OCI-LY1 (cell line): Measurements from ENCODE around the gene XPR1.

ENCODE experiments used
- H2AFZ ChIP-seq: fragments of 200-600 bp; sonication (generic), shearing (Covaris generic); 2 replicates; pipeline ENCODE4 v1.6.0; 2014; ENCODE audit warnings: antibody characterized with exemption, mild to moderate bottlenecking, low read length
- H3F3A ChIP-seq: fragments of 200-600 bp; sonication (generic), shearing (Covaris generic); 2 replicates; pipeline ENCODE4 v1.6.0; 2014; ENCODE audit warnings: mild to moderate bottlenecking, antibody characterized with exemption, low read length, moderate library complexity; ENCODE audit not compliant: insufficient read depth
- H3K27ac ChIP-seq: fragments of 200-600 bp; sonication (generic); 2 replicates; pipeline ENCODE4 v1.5.1; 2014; ENCODE audit warnings: low read length, mixed run types, mild to moderate bottlenecking, low read depth; ENCODE audit not compliant: poor library complexity, severe bottlenecking
- H3K27me3 ChIP-seq: fragments of 200-600 bp; sonication (generic); 2 replicates; pipeline ENCODE4 v1.6.0; 2014; ENCODE audit warnings: antibody characterized with exemption, mild to moderate bottlenecking, low read length, moderate library complexity; ENCODE audit not compliant: insufficient read depth
- H3K36me3 ChIP-seq: fragments of 200-600 bp; sonication (generic); 2 replicates; pipeline ENCODE4 v1.6.1; 2014; ENCODE audit warnings: mild to moderate bottlenecking, antibody characterized with exemption, low read length, moderate library complexity, mixed read lengths; ENCODE audit not compliant: insufficient read depth
- H3K4me1 ChIP-seq: fragments of 200-600 bp; sonication (generic); 2 replicates; pipeline ENCODE4 v1.5.1; 2014; ENCODE audit warnings: mild to moderate bottlenecking, low read length, moderate library complexity; ENCODE audit not compliant: insufficient read depth, severe bottlenecking
- H3K4me2 ChIP-seq: fragments of 200-600 bp; sonication (generic), shearing (Covaris generic); 2 replicates; pipeline ENCODE4 v1.6.1; 2014; ENCODE audit warnings: low read length
- H3K4me3 ChIP-seq: fragments of 200-600 bp; sonication (generic); 2 replicates; pipeline ENCODE4 v1.5.1; 2014; ENCODE audit warnings: low read length, low read depth, mild to moderate bottlenecking, mixed read lengths; ENCODE audit not compliant: poor library complexity, severe bottlenecking
- H3K79me2 ChIP-seq: fragments of 200-600 bp; shearing (Covaris generic); 2 replicates; pipeline ENCODE4 v1.6.1; 2016; ENCODE audit warnings: mixed run types, low read length, mixed read lengths; ENCODE audit not compliant: insufficient read depth
- H3K9ac ChIP-seq: fragments of 200-600 bp; sonication (generic), shearing (Covaris generic); 2 replicates; pipeline ENCODE4 v1.6.1; 2014; ENCODE audit warnings: mild to moderate bottlenecking, low read length, mixed read lengths
- H3K9me2 ChIP-seq: fragments of 200-600 bp; sonication (generic), shearing (Covaris generic); 2 replicates; pipeline ENCODE4 v1.6.1; 2014; ENCODE audit warnings: low read depth, mild to moderate bottlenecking, low read length, mixed read lengths
- H3K9me3 ChIP-seq: fragments of 200-600 bp; shearing (Covaris generic); 2 replicates; pipeline ENCODE4 v1.6.1; 2014; ENCODE audit warnings: low read length, mixed read lengths
- H4K20me1 ChIP-seq: fragments of 200-600 bp; sonication (generic), shearing (Covaris generic); 2 replicates; pipeline ENCODE4 v1.6.0; 2016; ENCODE audit warnings: mild to moderate bottlenecking, low read length; ENCODE audit not compliant: insufficient read depth
- EZH2 ChIP-seq: fragments of 200-600 bp; sonication (generic), shearing (Covaris generic); IDR thresholded peaks from 2 replicates; pipeline ENCODE4 v1.8.0; 2017; ENCODE audit warnings: borderline replicate concordance, mixed run types, mild to moderate bottlenecking, antibody characterized with exemption, low read length, moderate library complexity, mixed read lengths
- TF ChIP-seq, protein P1 (sequence below): fragments of 200-600 bp; sonication (generic), shearing (Covaris generic); IDR thresholded peaks from 2 replicates; pipeline ENCODE4 v1.5.1; 2017; ENCODE audit warnings: mild to moderate bottlenecking, antibody characterized with exemption, low read length, moderate library complexity, mixed read lengths

Gene XPR1

DNA sequence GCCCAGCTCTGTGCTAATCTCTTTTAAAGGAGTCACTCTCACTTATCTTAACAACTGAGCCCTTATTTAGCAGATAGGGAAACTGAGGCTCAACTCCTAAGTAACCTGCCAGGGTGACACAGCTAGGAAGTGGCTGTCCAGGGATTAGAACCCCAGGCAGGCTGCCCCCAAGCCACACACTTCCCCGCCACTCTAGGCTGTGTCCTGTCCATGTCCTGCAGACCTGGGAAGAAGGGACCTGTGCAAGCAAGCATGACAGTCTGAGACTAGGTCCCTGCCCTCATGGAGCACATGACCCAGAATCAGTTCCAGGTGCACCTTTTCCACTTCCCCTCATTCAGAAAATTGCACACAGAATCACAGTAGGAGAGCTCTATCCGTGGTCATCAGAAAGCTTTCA is 293.1 kb downstream of the XPR1 start:
- TF ChIP-seq, protein P1, sequence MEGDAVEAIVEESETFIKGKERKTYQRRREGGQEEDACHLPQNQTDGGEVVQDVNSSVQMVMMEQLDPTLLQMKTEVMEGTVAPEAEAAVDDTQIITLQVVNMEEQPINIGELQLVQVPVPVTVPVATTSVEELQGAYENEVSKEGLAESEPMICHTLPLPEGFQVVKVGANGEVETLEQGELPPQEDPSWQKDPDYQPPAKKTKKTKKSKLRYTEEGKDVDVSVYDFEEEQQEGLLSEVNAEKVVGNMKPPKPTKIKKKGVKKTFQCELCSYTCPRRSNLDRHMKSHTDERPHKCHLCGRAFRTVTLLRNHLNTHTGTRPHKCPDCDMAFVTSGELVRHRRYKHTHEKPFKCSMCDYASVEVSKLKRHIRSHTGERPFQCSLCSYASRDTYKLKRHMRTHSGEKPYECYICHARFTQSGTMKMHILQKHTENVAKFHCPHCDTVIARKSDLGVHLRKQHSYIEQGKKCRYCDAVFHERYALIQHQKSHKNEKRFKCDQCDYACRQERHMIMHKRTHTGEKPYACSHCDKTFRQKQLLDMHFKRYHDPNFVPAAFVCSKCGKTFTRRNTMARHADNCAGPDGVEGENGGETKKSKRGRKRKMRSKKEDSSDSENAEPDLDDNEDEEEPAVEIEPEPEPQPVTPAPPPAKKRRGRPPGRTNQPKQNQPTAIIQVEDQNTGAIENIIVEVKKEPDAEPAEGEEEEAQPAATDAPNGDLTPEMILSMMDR, result no peak
- no peak for TF ChIP-seq EZH2
- Histone ChIP-seq H3K27me3 (no peaks in the 10 kb centered on the region), H3K4me3 (no peak overlapping the region), H2AFZ (no peak overlapping the region), H3K9me2 (no peaks in the 10 kb centered on the region), H3F3A (no peaks in the 10 kb centered on the region), H3K4me1 (no peaks in the 10 kb centered on the region), H3K9me3 (no peaks in the 10 kb centered on the region), H3K4me2 (no peak overlapping the region), H3K9ac (no peak overlapping the region), H3K27ac (no peak overlapping the region), H3K79me2 (no peaks in the 10 kb centered on the region), H4K20me1 (no peaks in the 10 kb centered on the region), H3K36me3 (no peaks in the 10 kb centered on the region)

DNA sequence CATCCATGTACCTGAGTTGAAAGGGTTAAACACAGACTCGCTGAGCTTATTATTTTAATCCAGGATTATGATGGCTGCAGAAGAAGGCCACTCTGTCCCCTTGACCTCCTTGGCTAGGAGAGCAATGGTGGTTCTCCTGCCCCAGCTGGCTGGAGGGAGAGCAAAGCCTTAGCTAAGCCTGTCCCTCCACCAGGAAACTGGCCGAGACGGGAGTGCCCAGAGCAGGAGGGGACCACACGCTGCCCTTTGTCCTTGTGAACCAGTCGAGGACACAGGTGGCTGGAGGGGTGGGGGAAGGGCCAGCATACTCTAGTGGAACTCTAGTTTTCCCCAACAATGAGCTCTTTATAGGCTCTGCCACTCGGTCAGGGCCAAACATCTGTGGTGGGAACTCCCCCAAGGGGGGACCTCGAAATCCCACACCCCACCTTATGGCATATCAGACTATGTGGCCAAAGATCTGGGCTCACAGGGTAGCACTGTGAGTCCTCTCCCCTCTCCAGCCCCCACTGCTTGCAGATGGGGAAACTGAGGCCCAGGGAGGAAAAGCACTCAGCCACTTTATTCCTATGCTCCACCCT is 293.7 kb downstream of the XPR1 start:
- Histone ChIP-seq H4K20me1 (no peaks in the 10 kb centered on the region), H3K36me3 (no peaks in the 10 kb centered on the region), H3K4me3 (no peak overlapping the region), H3K9me3 (no peaks in the 10 kb centered on the region), H3K79me2 (no peaks in the 10 kb centered on the region), H3K4me2 (no peak overlapping the region), H3K27me3 (no peaks in the 10 kb centered on the region), H3K9me2 (no peaks in the 10 kb centered on the region), H3F3A (no peaks in the 10 kb centered on the region), H3K27ac (no peak overlapping the region), H2AFZ (no peak overlapping the region), H3K9ac (no peak overlapping the region), H3K4me1 (no peaks in the 10 kb centered on the region)
- TF ChIP-seq EZH2, result no peak
- TF ChIP-seq, protein P1, result no peak

DNA sequence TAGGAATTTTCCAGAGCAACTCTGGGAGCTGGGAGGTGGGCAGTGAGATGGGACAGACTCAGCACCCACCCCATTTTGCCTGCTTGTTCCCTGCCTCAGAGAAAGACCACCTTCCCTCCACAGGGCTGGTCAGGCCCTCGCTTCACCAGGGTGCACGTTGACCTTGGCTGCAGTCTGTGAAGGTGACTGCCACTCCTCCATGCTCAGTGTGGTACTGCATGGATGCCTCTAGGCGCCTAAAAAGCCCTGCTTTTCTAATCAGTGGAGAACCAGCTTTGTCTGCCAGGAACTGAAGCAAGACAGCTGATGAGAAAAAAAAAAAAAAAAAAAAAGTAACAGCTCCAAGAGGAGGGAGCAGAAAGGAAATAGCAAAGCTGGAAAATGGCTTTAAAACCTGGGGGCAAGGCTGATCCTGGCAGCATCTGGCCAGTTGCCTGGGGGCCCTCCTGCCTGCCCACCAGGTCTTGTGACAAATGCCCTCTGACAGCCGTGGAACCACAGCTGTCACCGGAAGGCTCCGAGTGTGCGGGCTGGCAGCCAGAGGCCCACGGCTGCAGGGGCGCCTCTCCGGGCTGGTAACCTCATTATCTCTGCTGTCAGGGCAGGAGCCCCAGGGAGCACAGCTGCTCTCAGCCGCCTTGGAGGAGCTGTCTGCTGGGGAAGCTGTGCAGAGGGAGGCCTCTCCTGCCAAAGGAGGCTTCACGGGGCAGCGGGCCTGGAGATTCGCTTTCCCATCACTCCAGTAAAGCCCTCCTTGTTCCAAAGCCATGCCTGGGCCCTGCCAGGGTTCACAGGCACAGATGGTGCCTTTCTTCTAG is 294.6 kb downstream of the XPR1 start:
- Histone ChIP-seq H3K9me3 (no peaks in the 10 kb centered on the region), H3K36me3 (no peaks in the 10 kb centered on the region), H3F3A (no peaks in the 10 kb centered on the region), H3K9ac (no peak overlapping the region), H3K27ac (no peak overlapping the region), H4K20me1 (no peaks in the 10 kb centered on the region), H3K27me3 (no peaks in the 10 kb centered on the region), H2AFZ (no peak overlapping the region), H3K9me2 (no peaks in the 10 kb centered on the region), H3K79me2 (no peaks in the 10 kb centered on the region), H3K4me3 (no peak overlapping the region), H3K4me2 (no peak overlapping the region), H3K4me1 (no peaks in the 10 kb centered on the region)
- TF ChIP-seq, protein P1, result no peak
- TF ChIP-seq EZH2, result no peak
